Neural cell (in vitro differentiated cells): ENCODE results near the gene PDE1A. TPM values are rescaled to one million over a fixed set of nuclear protein-coding genes. Genes with fewer than 3 reads are reported as not detected.

Experiments used
- H2AFZ ChIP-seq: fragments of 200-600, 300-800 bp; sonication (generic), shearing (Covaris generic); 2 replicates; pipeline ENCODE4 v1.6.0; 2014; ENCODE audit warnings: low read depth, mild to moderate bottlenecking, antibody characterized with exemption, low read length, moderate library complexity
- H3F3A ChIP-seq: fragments of 200-600 bp; shearing (Covaris generic); 2 replicates; pipeline ENCODE4 v1.6.1; 2016; ENCODE audit warnings: mild to moderate bottlenecking, moderate library complexity, mixed read lengths, antibody characterized with exemption, low read length; ENCODE audit not compliant: insufficient read depth, poor library complexity, severe bottlenecking
- H3K27ac ChIP-seq: fragments of 200-600, 300-800 bp; sonication (generic), shearing (Covaris generic); 2 replicates; pipeline ENCODE4 v1.5.1; 2014; ENCODE audit warnings: mild to moderate bottlenecking, low read length, moderate library complexity
- H3K27me3 ChIP-seq: fragments of 300-800, 200-600 bp; sonication (generic), shearing (Covaris generic); 2 replicates; pipeline ENCODE4 v1.6.0; 2014; ENCODE audit warnings: mild to moderate bottlenecking, low read depth, low read length, moderate library complexity; ENCODE audit not compliant: insufficient read depth
- H3K36me3 ChIP-seq: fragments of 300-800, 200-600 bp; sonication (generic), shearing (Covaris generic); 2 replicates; pipeline ENCODE4 v1.5.1; 2014; ENCODE audit warnings: mild to moderate bottlenecking, antibody characterized with exemption, low read length, moderate library complexity; ENCODE audit not compliant: insufficient read depth
- H3K4me2 ChIP-seq: fragments of 300-800, 200-600 bp; sonication (generic), shearing (Covaris generic); 2 replicates; pipeline ENCODE4 v1.6.0; 2014; ENCODE audit warnings: mild to moderate bottlenecking, low read length
- H3K4me3 ChIP-seq: fragments of 300-800, 200-600 bp; sonication (generic), shearing (Covaris generic); 2 replicates; pipeline ENCODE4 v1.5.1; 2014; ENCODE audit warnings: mild to moderate bottlenecking, low read length, moderate library complexity
- H3K79me2 ChIP-seq: fragments of 200-600 bp; shearing (Covaris generic); replicated peaks from 2 replicates; pipeline ENCODE4 v1.6.0; 2014; ENCODE audit warnings: mild to moderate bottlenecking, low read length, moderate library complexity; ENCODE audit not compliant: insufficient read depth
- H3K9ac ChIP-seq: fragments of 300-800, 200-600 bp; sonication (generic), shearing (Covaris generic); 2 replicates; pipeline ENCODE4 v1.6.1; 2016; ENCODE audit warnings: mild to moderate bottlenecking, low read length, mixed read lengths
- H3K9me2 ChIP-seq: fragments of 200-600 bp; shearing (Covaris generic); 2 replicates; pipeline ENCODE4 v1.6.1; 2016; ENCODE audit warnings: mild to moderate bottlenecking, low read length, mixed read lengths; ENCODE audit not compliant: insufficient read depth
- H3K9me3 ChIP-seq: fragments of 200-600, 300-800 bp; sonication (generic), shearing (Covaris generic); 2 replicates; pipeline ENCODE4 v1.6.1; 2016; ENCODE audit warnings: mild to moderate bottlenecking, mixed run types, low read length, moderate library complexity, mixed read lengths
- H4K20me1 ChIP-seq: fragments of 200-600 bp; shearing (Covaris generic); 2 replicates; pipeline ENCODE4 v1.6.1; 2016; ENCODE audit warnings: mild to moderate bottlenecking, mixed run types; ENCODE audit not compliant: insufficient read depth
- EP300 ChIP-seq: fragments of 450-650 bp; conservative IDR thresholded peaks from 2 replicates; pipeline ENCODE4 v1.6.1; 2014; ENCODE audit warnings: antibody characterized with exemption, mild to moderate bottlenecking, moderate library complexity; ENCODE audit not compliant: poor library complexity, severe bottlenecking
- EZH2 ChIP-seq: fragments of 200-600, 300-800 bp; shearing (Covaris generic), sonication (generic); IDR thresholded peaks from 2 replicates; pipeline ENCODE4 v1.6.1; 2014; ENCODE audit warnings: antibody characterized with exemption, low read length, borderline replicate concordance, mild to moderate bottlenecking; ENCODE audit not compliant: insufficient read depth, poor library complexity, severe bottlenecking
- MXI1 ChIP-seq: fragments of 450-650 bp; conservative IDR thresholded peaks from 2 replicates; pipeline ENCODE4 v1.6.1; 2014; ENCODE audit warnings: antibody characterized with exemption, mild to moderate bottlenecking; ENCODE audit not compliant: poor library complexity, severe bottlenecking
- POLR2AphosphoS5 ChIP-seq: IDR thresholded peaks from 2 replicates; pipeline ENCODE4 v1.6.1; 2012
- RAD21 ChIP-seq: fragments of 450-650 bp; conservative IDR thresholded peaks from 2 replicates; pipeline ENCODE4 v1.6.1; 2014; ENCODE audit warnings: antibody characterized with exemption, mild to moderate bottlenecking, moderate library complexity
- SMC3 ChIP-seq: fragments of 450-650 bp; conservative IDR thresholded peaks from 2 replicates; pipeline ENCODE4 v1.6.1; 2014; ENCODE audit warnings: antibody characterized with exemption, mild to moderate bottlenecking, moderate library complexity; ENCODE audit not compliant: poor library complexity
- TAF1 ChIP-seq: IDR thresholded peaks from 2 replicates; pipeline ENCODE4 v1.6.1; 2012; ENCODE audit warnings: low read depth
- polyA plus RNA-seq: library from polyadenylated mRNA; depleted of rRNA; stranded (reverse); fragments of >200 nt; gene quantifications from 2 replicates; pipeline ENCODE4 v1.2.3, GENCODE V29; 2014
- TF ChIP-seq, protein P1 (sequence below): fragments of 450-650 bp; IDR thresholded peaks from 2 replicates; pipeline ENCODE4 v1.5.1; 2014; ENCODE audit warnings: antibody characterized with exemption, mild to moderate bottlenecking, moderate library complexity; ENCODE audit not compliant: poor library complexity, severe bottlenecking
- TF ChIP-seq, protein P2 (sequence below): IDR thresholded peaks from 2 replicates; pipeline ENCODE4 v1.6.1; 2012; ENCODE audit warnings: borderline replicate concordance

Gene PDE1A
- polyA plus RNA-seq, 1 donor from 2014 or later, result 1.6 TPM

DNA sequence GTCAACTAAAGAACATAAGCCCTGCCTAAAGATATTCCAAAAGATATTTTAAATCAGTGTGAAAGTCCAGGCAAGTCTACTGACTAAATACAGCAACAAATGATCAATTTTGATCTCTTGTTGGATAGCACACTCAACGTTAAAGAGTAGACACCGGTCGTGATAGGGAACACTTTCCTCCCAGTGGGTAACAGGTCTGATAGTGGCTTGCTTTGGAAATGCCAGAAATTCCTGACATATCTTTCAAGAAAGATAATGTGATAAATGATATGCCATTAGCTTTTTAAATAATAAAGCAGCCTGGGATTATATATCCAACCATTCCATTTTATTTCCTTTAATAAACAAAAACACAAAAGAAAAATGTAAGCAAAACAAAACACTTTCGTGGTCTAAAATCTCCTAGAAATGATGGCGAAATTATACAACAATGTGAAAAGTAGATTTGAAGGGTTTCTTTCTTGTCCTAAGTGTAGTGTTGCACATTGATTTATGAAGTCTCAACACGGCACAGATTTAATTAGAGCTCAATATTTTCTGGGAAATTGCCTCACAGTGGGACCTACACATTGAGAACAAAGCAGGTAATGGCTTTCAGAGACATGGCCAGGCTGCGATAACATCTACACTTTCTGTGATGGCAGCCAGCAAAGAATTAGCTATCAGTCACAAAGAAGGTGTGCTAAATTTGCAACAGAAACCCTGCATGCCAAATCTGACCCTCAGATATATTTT lies 282.6 kb downstream of the PDE1A start:
- no peaks in the 10 kb centered on the region for H3K79me2 ChIP-seq
- no peaks in the 10 kb centered on the region for H3F3A ChIP-seq
- H3K27ac ChIP-seq, result no peak overlapping the region
- H3K9ac ChIP-seq, result no peak overlapping the region
- H3K9me2 ChIP-seq, result no peaks in the 10 kb centered on the region
- TF ChIP-seq, protein P1, sequence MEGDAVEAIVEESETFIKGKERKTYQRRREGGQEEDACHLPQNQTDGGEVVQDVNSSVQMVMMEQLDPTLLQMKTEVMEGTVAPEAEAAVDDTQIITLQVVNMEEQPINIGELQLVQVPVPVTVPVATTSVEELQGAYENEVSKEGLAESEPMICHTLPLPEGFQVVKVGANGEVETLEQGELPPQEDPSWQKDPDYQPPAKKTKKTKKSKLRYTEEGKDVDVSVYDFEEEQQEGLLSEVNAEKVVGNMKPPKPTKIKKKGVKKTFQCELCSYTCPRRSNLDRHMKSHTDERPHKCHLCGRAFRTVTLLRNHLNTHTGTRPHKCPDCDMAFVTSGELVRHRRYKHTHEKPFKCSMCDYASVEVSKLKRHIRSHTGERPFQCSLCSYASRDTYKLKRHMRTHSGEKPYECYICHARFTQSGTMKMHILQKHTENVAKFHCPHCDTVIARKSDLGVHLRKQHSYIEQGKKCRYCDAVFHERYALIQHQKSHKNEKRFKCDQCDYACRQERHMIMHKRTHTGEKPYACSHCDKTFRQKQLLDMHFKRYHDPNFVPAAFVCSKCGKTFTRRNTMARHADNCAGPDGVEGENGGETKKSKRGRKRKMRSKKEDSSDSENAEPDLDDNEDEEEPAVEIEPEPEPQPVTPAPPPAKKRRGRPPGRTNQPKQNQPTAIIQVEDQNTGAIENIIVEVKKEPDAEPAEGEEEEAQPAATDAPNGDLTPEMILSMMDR, result no peak
- no peak for TF ChIP-seq RAD21
- TF ChIP-seq SMC3, result no peak
- TF ChIP-seq TAF1, result no peak
- no peak for TF ChIP-seq MXI1
- no peak for TF ChIP-seq POLR2AphosphoS5
- TF ChIP-seq, protein P2, sequence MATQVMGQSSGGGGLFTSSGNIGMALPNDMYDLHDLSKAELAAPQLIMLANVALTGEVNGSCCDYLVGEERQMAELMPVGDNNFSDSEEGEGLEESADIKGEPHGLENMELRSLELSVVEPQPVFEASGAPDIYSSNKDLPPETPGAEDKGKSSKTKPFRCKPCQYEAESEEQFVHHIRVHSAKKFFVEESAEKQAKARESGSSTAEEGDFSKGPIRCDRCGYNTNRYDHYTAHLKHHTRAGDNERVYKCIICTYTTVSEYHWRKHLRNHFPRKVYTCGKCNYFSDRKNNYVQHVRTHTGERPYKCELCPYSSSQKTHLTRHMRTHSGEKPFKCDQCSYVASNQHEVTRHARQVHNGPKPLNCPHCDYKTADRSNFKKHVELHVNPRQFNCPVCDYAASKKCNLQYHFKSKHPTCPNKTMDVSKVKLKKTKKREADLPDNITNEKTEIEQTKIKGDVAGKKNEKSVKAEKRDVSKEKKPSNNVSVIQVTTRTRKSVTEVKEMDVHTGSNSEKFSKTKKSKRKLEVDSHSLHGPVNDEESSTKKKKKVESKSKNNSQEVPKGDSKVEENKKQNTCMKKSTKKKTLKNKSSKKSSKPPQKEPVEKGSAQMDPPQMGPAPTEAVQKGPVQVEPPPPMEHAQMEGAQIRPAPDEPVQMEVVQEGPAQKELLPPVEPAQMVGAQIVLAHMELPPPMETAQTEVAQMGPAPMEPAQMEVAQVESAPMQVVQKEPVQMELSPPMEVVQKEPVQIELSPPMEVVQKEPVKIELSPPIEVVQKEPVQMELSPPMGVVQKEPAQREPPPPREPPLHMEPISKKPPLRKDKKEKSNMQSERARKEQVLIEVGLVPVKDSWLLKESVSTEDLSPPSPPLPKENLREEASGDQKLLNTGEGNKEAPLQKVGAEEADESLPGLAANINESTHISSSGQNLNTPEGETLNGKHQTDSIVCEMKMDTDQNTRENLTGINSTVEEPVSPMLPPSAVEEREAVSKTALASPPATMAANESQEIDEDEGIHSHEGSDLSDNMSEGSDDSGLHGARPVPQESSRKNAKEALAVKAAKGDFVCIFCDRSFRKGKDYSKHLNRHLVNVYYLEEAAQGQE, result no peak
- TF ChIP-seq EP300, result no peak
- no peaks in the 10 kb centered on the region for H3K9me3 ChIP-seq
- no peak overlapping the region for H3K4me2 ChIP-seq
- H3K27me3 ChIP-seq, result no peaks in the 10 kb centered on the region
- H3K36me3 ChIP-seq, result no peaks in the 10 kb centered on the region
- H3K4me3 ChIP-seq, result no peak overlapping the region
- no peak overlapping the region for H2AFZ ChIP-seq
- no peaks in the 10 kb centered on the region for H4K20me1 ChIP-seq

DNA sequence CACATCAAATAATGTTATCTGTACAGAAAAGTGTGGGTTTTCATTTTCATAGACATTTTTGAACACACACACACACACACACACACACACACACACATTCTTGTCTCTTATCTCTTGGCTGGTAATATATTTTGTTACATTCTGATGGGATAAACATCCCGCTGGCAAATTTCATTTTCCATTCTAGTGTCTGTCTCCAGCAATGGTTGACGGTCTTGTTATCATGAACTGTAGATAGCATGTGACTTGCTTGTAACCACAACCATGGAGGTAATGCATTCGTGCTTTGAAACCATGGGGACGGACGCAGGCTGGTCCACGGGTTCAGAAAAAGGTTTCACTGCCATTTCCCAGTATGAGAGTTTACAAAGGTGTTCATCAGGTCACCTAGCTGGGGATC lies 284.8 kb downstream of the PDE1A start:
- Histone ChIP-seq H4K20me1 (no peaks in the 10 kb centered on the region), H3K27me3 (no peaks in the 10 kb centered on the region), H3K4me2 (no peak overlapping the region), H3K9ac (no peak overlapping the region), H3K9me2 (no peaks in the 10 kb centered on the region), H3K36me3 (no peaks in the 10 kb centered on the region), H3K79me2 (no peaks in the 10 kb centered on the region), H3K9me3 (no peaks in the 10 kb centered on the region), H3F3A (no peaks in the 10 kb centered on the region), H2AFZ (no peak overlapping the region), H3K27ac (no peak overlapping the region), H3K4me3 (no peak overlapping the region)
- no peak for TF ChIP-seq EZH2
- TF ChIP-seq, protein P2, result no peak
- no peak for TF ChIP-seq EP300
- TF ChIP-seq TAF1, result no peak
- TF ChIP-seq, protein P1, result no peak
- no peak for TF ChIP-seq SMC3
- TF ChIP-seq POLR2AphosphoS5, result no peak
- no peak for TF ChIP-seq RAD21
- no peak for TF ChIP-seq MXI1
